ENCODE measurements around the gene MYMK. TPM values are rescaled to one million over a fixed set of nuclear protein-coding genes. Genes with fewer than 3 reads are reported as not detected.

Gene MYMK
- total and polyA plus RNA-seq, 2 of the 13 experiments (the other 11 are each of a cell fraction or from before 2014, with no cell fraction given) = not detected

GRCh38 chr9:133485531-133486260 is 39.1 kb downstream of the MYMK start (continued):
- TF ChIP-seq SMAD3 (CRISPR knock-in tag; IDR thresholded peaks at IDR 0.05) (no peak), ZNF354B (CRISPR knock-in tag; IDR thresholded peaks at IDR 0.05) (no peak), ZNF75D (CRISPR knock-in tag; IDR thresholded peaks at IDR 0.05; ENCODE audit: borderline replicate concordance) (no peak), SRY (CRISPR knock-in tag; IDR thresholded peaks at IDR 0.05) (0 out of 2 replicates have a peak, but pooled peaks have one; percentile 30), RARA (CRISPR knock-in tag; IDR thresholded peaks at IDR 0.05) (no peak), NBN (conservative IDR thresholded peaks at IDR 0.05) (no peak), ZMAT3 (CRISPR knock-in tag; conservative IDR thresholded peaks at IDR 0.05) (no peak), ETV6 (CRISPR knock-in tag; conservative IDR thresholded peaks at IDR 0.05) (no peak), ZNF326 (CRISPR knock-in tag; IDR thresholded peaks at IDR 0.05; ENCODE audit: borderline replicate concordance) (no peak), ZFP91 (CRISPR knock-in tag; IDR thresholded peaks at IDR 0.05; ENCODE audit: borderline replicate concordance) (peak; percentile 30; the same call in 1 of the 2 replicates), ZFX (CRISPR knock-in tag; IDR thresholded peaks at IDR 0.05; ENCODE audit: low read depth) (0 out of 2 replicates have a peak, but pooled peaks have one; percentile 41), NFE2L1 (CRISPR knock-in tag; IDR thresholded peaks at IDR 0.05; ENCODE audit: borderline replicate concordance) (no peak), PRPF4 (IDR thresholded peaks at IDR 0.05; ENCODE audit: low read depth, low read length, poor library complexity, severe bottlenecking) (no peak), GZF1 (CRISPR knock-in tag; IDR thresholded peaks at IDR 0.05) (no peak), SIN3B (IDR thresholded peaks at IDR 0.05; ENCODE audit: low read length) (no peak), SP2 (CRISPR knock-in tag; IDR thresholded peaks at IDR 0.05) (no peak), ZC3H4 (CRISPR knock-in tag; IDR thresholded peaks at IDR 0.05; ENCODE audit: borderline replicate concordance) (no peak), HES4 (CRISPR knock-in tag; IDR thresholded peaks at IDR 0.05; ENCODE audit: borderline replicate concordance) (0 out of 2 replicates have a peak, but pooled peaks have one; percentile 43), TRIM24 (CRISPR knock-in tag; IDR thresholded peaks at IDR 0.05) (no peak), ZNF776 (CRISPR knock-in tag; IDR thresholded peaks at IDR 0.05) (no peak)
- TF ChIP-seq, protein P1, sequence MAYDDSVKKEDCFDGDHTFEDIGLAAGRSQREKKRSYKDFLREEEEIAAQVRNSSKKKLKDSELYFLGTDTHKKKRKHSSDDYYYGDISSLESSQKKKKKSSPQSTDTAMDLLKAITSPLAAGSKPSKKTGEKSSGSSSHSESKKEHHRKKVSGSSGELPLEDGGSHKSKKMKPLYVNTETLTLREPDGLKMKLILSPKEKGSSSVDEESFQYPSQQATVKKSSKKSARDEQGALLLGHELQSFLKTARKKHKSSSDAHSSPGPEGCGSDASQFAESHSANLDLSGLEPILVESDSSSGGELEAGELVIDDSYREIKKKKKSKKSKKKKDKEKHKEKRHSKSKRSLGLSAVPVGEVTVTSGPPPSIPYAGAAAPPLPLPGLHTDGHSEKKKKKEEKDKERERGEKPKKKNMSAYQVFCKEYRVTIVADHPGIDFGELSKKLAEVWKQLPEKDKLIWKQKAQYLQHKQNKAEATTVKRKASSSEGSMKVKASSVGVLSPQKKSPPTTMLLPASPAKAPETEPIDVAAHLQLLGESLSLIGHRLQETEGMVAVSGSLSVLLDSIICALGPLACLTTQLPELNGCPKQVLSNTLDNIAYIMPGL (CRISPR knock-in tag; IDR thresholded peaks at IDR 0.05; ENCODE audit: borderline replicate concordance in 1 of 2, low read depth in 1 of 2) = peak in 1 of 2 experiments; percentile 61; a peak in 1 of 4 replicates
- TF ChIP-seq, protein P2, sequence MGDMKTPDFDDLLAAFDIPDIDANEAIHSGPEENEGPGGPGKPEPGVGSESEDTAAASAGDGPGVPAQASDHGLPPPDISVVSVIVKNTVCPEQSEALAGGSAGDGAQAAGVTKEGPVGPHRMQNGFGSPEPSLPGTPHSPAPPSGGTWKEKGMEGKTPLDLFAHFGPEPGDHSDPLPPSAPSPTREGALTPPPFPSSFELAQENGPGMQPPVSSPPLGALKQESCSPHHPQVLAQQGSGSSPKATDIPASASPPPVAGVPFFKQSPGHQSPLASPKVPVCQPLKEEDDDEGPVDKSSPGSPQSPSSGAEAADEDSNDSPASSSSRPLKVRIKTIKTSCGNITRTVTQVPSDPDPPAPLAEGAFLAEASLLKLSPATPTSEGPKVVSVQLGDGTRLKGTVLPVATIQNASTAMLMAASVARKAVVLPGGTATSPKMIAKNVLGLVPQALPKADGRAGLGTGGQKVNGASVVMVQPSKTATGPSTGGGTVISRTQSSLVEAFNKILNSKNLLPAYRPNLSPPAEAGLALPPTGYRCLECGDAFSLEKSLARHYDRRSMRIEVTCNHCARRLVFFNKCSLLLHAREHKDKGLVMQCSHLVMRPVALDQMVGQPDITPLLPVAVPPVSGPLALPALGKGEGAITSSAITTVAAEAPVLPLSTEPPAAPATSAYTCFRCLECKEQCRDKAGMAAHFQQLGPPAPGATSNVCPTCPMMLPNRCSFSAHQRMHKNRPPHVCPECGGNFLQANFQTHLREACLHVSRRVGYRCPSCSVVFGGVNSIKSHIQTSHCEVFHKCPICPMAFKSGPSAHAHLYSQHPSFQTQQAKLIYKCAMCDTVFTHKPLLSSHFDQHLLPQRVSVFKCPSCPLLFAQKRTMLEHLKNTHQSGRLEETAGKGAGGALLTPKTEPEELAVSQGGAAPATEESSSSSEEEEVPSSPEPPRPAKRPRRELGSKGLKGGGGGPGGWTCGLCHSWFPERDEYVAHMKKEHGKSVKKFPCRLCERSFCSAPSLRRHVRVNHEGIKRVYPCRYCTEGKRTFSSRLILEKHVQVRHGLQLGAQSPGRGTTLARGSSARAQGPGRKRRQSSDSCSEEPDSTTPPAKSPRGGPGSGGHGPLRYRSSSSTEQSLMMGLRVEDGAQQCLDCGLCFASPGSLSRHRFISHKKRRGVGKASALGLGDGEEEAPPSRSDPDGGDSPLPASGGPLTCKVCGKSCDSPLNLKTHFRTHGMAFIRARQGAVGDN (CRISPR knock-in tag; IDR thresholded peaks at IDR 0.05) = peak; percentile 79
